Esophagus squamous epithelium (tissue), 5 donors: Measurements from ENCODE around the gene RIN2. TPM values are rescaled to one million over a fixed set of nuclear protein-coding genes. Genes with fewer than 3 reads are reported as not detected.

Experiments used
- DNase-seq: peaks from one replicate; lab custom pipeline; 2025; lab: John Stamatoyannopoulos, UW
- H3K27ac ChIP-seq, 4 donors: fragments of 200-600 bp; sonication (generic); one replicate each; pipeline ENCODE4 v1.5.1; 2016 to 2019; ENCODE audit warnings: mild to moderate bottlenecking in 1 of 4
- H3K27me3 ChIP-seq, 4 donors: fragments of 200-600 bp; sonication (generic); 1 replicate in 3 of 4; 2 replicates in 1 of 4; pipeline versions ENCODE4 v1.5.1 to v1.6.0; 2017 to 2021; ENCODE audit warnings: antibody characterized with exemption in 1 of 4
- H3K36me3 ChIP-seq, 3 donors: fragments of 200-600 bp; sonication (generic); one replicate each; pipeline ENCODE4 v1.5.1; 2016 to 2019
- H3K4me1 ChIP-seq, 3 donors: fragments of 200-600 bp; sonication (generic); one replicate each; pipeline ENCODE4 v1.5.1; 2017 to 2019
- H3K4me3 ChIP-seq, 4 donors: fragments of 200-600 bp; sonication (generic); 1 replicate in 3 of 4; 2 replicates in 1 of 4; pipeline ENCODE4 v1.5.1; 2016 to 2019; ENCODE audit warnings: mild to moderate bottlenecking in 2 of 4, moderate library complexity in 1 of 4
- H3K9me3 ChIP-seq, 3 donors: fragments of 200-600 bp; sonication (generic); one replicate each; pipeline ENCODE4 v1.5.1; 2016 to 2019
- CTCF ChIP-seq, 6 experiments: fragments of 450-650 bp in 4 of 6; fragments of 200-600 bp in 2 of 6; sonication (generic) in 2 of 6; IDR thresholded peaks; one replicate each; pipeline ENCODE4 v1.5.1; 2016 to 2019; ENCODE audit warnings: antibody characterized with exemption in 6 of 6, mild to moderate bottlenecking in 4 of 6, moderate library complexity in 4 of 6
- POLR2A ChIP-seq, 4 donors: fragments of 450-650 bp; IDR thresholded peaks; one replicate each; pipeline ENCODE4 v1.6.1; 2017; ENCODE audit warnings: antibody characterized with exemption in 4 of 4, mild to moderate bottlenecking in 4 of 4, moderate library complexity in 3 of 4
- WGBS, 2 donors: methylation state at CpG; one replicate each; pipeline ENCODE4 v1.1.5; 2018; 5-methylcytosine and 5-hydroxymethylcytosine counted together
- intact Hi-C: fragments of 100-400 bp; cut with DNase I; formaldehyde crosslinking; loops from one replicate; pipeline ENCODE4 v1.15.0; 2022
- total RNA-seq, 4 donors: library from RNA; depleted of rRNA; stranded (reverse); fragments of >200 nt; gene quantifications; one replicate each; pipeline ENCODE4 v1.1.0, GENCODE V29; 2016
- donor health status: DM: yes; HTN: yes; CAD: no.

RIN2 gene
- total RNA-seq, 4 donors from 2014 or later: 29.5 to 77.4 (median 50.8) TPM

DNA sequence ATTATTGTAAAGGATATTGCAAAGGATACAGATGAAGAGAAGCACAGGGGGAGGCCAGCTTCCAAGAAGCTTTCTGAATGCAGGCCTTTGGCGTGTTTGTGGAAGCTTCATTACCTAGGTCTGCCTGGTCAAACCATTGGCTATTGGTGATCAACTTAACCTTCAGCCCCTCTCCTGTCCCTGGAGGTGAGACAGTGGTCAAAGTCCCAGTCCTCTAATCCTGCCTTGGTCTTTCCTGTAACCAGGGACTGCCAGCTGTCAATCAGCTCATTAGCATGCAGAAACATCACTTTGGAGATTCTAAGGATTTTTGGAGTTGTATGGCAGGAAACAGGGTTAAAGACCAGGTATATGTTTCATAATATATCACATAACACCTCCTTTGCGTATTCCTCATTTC is 13.0 kb downstream of the RIN2 start:
- no peaks in the 10 kb centered on the region for H3K36me3 ChIP-seq
- no peak overlapping the region for H3K27ac ChIP-seq
- no peaks in the 10 kb centered on the region for H3K27me3 ChIP-seq
- DNase-seq: no peak
- intact Hi-C loops: no loop called here
- no peak overlapping the region for H3K4me3 ChIP-seq
- H3K4me1 ChIP-seq: peaks cover 2 to 61% (median 7%) of the 10 kb centered on the region in 3 donors
- no peak for TF ChIP-seq CTCF (IDR thresholded peaks at IDR 0.05)
- TF ChIP-seq POLR2A (IDR thresholded peaks at IDR 0.05): no peak
- H3K9me3 ChIP-seq: no peaks in the 10 kb centered on the region
- 75 to 86% methylated on average over 2 of the region's 2 CpGs for WGBS, 2 donors

DNA sequence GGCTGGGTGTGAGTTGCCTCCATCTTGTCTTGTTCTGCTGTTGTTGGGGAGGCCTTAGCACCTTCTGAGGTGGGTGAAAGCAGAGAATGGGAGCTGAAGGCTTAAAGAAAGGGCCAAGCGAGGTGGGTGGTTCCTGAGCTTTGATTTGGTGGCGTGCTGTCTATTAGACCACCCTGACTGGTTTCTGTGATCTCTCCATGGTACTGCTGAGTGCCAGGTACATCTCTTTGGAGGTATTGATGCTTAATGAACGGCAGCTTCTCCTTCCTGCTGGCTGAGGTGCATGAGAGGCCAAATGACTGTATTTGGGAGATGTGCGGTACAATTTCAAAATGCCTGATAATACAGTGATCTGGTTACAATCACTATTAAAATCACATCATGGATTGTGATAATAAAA is 15.4 kb downstream of the RIN2 start:
- H3K4me1 ChIP-seq: peaks cover 7 to 65% (median 21%) of the 10 kb centered on the region in 3 donors
- H3K9me3 ChIP-seq: no peaks in the 10 kb centered on the region
- DNase-seq: no peak
- no peaks in the 10 kb centered on the region for H3K27me3 ChIP-seq
- H3K27ac ChIP-seq: no peak overlapping the region
- 90 to 93% methylated on average over 4 of the region's 4 CpGs for WGBS, 2 donors
- TF ChIP-seq POLR2A (IDR thresholded peaks at IDR 0.05) (no peak), CTCF (IDR thresholded peaks at IDR 0.05) (no peak)
- intact Hi-C loops: no loop called here
- no peaks in the 10 kb centered on the region for H3K36me3 ChIP-seq
- H3K4me3 ChIP-seq: no peak overlapping the region

GRCh38 chr20:19774135-19774933 is 16.3 kb downstream of the RIN2 start:
- intact Hi-C loops: no loop called here
- H3K4me3 ChIP-seq: no peak overlapping the region
- TF ChIP-seq CTCF (IDR thresholded peaks at IDR 0.05) (no peak), POLR2A (IDR thresholded peaks at IDR 0.05) (no peak)
- H3K27me3 ChIP-seq: no peaks in the 10 kb centered on the region
- 82 to 84% methylated on average over 4 of the region's 4 CpGs for WGBS, 2 donors
- H3K9me3 ChIP-seq: no peaks in the 10 kb centered on the region
- peak overlapping the region in 1 of 4 donors; percentile 11 for H3K27ac ChIP-seq
- peaks cover 7 to 64% (median 21%) of the 10 kb centered on the region in 3 donors for H3K4me1 ChIP-seq
- no peak for DNase-seq
- H3K36me3 ChIP-seq: no peaks in the 10 kb centered on the region

GRCh38 chr20:19775353-19776253 is 17.5 kb downstream of the RIN2 start:
- Histone ChIP-seq H3K4me3 (no peak overlapping the region), H3K9me3 (no peaks in the 10 kb centered on the region), H3K27ac (peak overlapping the region; percentile 17 to 68 (median 28)), H3K27me3 (no peaks in the 10 kb centered on the region), H3K36me3 (no peaks in the 10 kb centered on the region), H3K4me1 (peaks cover 7 to 65% (median 24%) of the 10 kb centered on the region in 3 donors)
- TF ChIP-seq CTCF (IDR thresholded peaks at IDR 0.05) (no peak), POLR2A (IDR thresholded peaks at IDR 0.05) (no peak)
- intact Hi-C loops: no loop called here
- 58 to 76% methylated on average over 6 to 7 of the region's 7 CpGs for WGBS, 2 donors
- no peak for DNase-seq
